Thoracic aorta (tissue), 2 donors: ENCODE data around the gene TACC2. TPM values are rescaled to one million over a fixed set of nuclear protein-coding genes. Genes with fewer than 3 reads are reported as not detected.

ENCODE experiments used
- ATAC-seq: fragments of 150-250 bp; one replicate; pipeline ENCODE4 v1.8.0; 2017; ENCODE audit warnings: low read depth; ENCODE audit not compliant: insufficient number of reproducible peaks, low FRiP score
- DNase-seq: peaks from one replicate; pipeline ENCODE4 v3.0.0-alpha.2; 2020; ENCODE audit warnings: low spot score
- H3K27ac ChIP-seq, 2 donors: fragments of 200-600 bp; sonication (generic); 1 replicate in 1 of 2; 2 replicates in 1 of 2; pipeline ENCODE4 v1.5.1; 2016; ENCODE audit warnings: mild to moderate bottlenecking in 2 of 2, moderate library complexity in 2 of 2
- H3K27me3 ChIP-seq: fragments of 200-600 bp; sonication (generic); replicated peaks from 2 replicates; pipeline ENCODE4 v1.6.0; 2016; ENCODE audit warnings: mild to moderate bottlenecking; ENCODE audit not compliant: insufficient read depth
- H3K36me3 ChIP-seq: fragments of 200-600 bp; sonication (generic); one replicate; pipeline ENCODE4 v1.5.1; 2016
- H3K4me1 ChIP-seq, 2 donors: fragments of 200-600 bp; sonication (generic); 1 replicate in 1 of 2; 2 replicates in 1 of 2; pipeline versions ENCODE4 v1.5.1 to v1.6.0; 2016; ENCODE audit warnings: low read depth in 2 of 2, mild to moderate bottlenecking in 1 of 2; ENCODE audit not compliant: control insufficient read depth in 1 of 2
- H3K4me3 ChIP-seq: fragments of 200-600 bp; sonication (generic); 2 replicates; pipeline ENCODE4 v1.5.1; 2016; ENCODE audit warnings: mild to moderate bottlenecking
- H3K9me3 ChIP-seq: fragments of 200-600 bp; sonication (generic); 2 replicates; pipeline ENCODE4 v1.5.1; 2016
- total RNA-seq, 2 donors: library from RNA; depleted of rRNA; stranded (reverse); fragments of >200 nt; gene quantifications; one replicate each; pipeline versions ENCODE4 v1.1.0 to v1.2.3, GENCODE V29; 2016
- TF ChIP-seq, protein P1 (sequence below): fragments of 200-600 bp; sonication (generic); IDR thresholded peaks from one replicate; pipeline ENCODE4 v1.5.1; 2019; ENCODE audit warnings: antibody characterized with exemption

TACC2 gene
- total RNA-seq, 2 donors from 2014 or later = 52.1 to 71.0 TPM

DNA sequence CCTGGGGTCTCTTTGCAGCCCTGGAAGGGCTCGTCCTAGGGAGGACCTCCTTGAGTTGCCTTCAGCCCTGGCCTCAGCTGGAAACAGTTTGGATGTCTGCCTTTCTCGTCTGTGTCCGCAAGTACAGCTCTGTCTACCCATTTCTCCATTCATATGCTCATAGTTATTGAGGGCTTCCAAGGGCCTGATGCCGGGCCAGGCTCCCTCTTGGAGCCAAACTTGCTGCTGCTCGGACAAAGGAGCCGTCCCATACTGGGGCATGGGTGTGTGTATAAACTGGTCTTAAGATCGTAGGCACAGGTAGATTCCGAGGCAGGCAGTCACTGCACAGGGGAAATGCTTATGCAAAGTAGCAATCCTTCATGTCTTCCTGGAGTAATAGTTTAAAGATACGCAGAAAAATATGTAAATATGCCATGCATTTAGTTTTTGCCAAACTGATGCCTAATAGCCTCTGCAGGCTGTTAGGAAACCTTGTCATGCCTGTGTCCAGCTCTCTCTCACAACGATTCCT lies 165.1 kb downstream of the TACC2 start:
- TF ChIP-seq, protein P1, sequence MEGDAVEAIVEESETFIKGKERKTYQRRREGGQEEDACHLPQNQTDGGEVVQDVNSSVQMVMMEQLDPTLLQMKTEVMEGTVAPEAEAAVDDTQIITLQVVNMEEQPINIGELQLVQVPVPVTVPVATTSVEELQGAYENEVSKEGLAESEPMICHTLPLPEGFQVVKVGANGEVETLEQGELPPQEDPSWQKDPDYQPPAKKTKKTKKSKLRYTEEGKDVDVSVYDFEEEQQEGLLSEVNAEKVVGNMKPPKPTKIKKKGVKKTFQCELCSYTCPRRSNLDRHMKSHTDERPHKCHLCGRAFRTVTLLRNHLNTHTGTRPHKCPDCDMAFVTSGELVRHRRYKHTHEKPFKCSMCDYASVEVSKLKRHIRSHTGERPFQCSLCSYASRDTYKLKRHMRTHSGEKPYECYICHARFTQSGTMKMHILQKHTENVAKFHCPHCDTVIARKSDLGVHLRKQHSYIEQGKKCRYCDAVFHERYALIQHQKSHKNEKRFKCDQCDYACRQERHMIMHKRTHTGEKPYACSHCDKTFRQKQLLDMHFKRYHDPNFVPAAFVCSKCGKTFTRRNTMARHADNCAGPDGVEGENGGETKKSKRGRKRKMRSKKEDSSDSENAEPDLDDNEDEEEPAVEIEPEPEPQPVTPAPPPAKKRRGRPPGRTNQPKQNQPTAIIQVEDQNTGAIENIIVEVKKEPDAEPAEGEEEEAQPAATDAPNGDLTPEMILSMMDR = no peak
- Histone ChIP-seq H3K9me3 (no peaks in the 10 kb centered on the region), H3K36me3 (no peaks in the 10 kb centered on the region), H3K4me3 (no peak overlapping the region), H3K4me1 (peaks cover 13 to 57% of the 10 kb centered on the region in 2 donors), H3K27me3 (no peaks in the 10 kb centered on the region), H3K27ac (peak overlapping the region; percentile 77 to 79)
- DNase-seq (no peak), ATAC-seq (no peak)

DNA sequence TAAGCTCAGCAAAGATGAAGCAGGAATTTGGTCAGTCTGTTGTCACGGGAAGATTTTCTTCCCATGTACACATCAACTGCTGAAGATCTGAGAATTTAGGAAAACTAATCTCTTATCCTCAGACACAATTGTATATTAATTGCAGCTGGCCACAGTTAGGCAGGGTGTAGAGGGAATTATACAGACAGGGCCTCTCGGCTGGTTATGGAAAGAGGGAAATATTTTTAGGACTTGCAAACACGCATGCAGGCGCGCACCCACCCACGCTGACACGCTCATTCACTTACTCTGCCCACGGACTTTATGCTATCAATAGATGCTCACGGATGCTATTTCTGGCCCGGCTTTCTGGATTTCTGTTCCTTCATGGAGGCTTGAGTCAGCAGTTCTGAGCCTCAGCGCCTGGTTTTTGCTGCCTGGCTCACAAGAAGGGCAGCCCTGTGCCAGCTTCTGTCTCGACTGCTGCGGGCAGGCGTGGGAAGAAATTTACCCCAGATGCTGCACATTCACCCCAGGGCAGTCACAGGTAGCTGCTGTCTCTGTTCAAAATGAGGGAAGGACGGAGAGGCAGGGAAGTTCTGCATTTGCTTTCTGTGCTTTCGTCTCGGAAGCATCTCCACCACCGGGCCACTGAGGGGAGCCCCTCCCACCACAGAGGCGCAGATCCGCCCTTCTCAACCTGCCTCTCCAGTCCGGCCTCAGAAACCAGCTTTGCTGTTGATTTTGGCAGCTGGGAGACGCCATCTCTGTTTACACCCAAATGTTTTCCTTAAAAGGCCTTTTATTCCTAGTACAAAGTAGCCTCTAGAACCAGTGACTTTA lies 165.8 kb downstream of the TACC2 start:
- TF ChIP-seq, protein P1 = no peak
- peak; percentile 69 for DNase-seq
- no peaks in the 10 kb centered on the region for H3K36me3 ChIP-seq
- peaks cover 8 to 50% of the 10 kb centered on the region in 2 donors for H3K4me1 ChIP-seq
- no peaks in the 10 kb centered on the region for H3K27me3 ChIP-seq
- peak overlapping the region; percentile 55 for H3K4me3 ChIP-seq
- H3K27ac ChIP-seq = peak overlapping the region; percentile 77 to 79
- no peaks in the 10 kb centered on the region for H3K9me3 ChIP-seq
- no peak for ATAC-seq

DNA sequence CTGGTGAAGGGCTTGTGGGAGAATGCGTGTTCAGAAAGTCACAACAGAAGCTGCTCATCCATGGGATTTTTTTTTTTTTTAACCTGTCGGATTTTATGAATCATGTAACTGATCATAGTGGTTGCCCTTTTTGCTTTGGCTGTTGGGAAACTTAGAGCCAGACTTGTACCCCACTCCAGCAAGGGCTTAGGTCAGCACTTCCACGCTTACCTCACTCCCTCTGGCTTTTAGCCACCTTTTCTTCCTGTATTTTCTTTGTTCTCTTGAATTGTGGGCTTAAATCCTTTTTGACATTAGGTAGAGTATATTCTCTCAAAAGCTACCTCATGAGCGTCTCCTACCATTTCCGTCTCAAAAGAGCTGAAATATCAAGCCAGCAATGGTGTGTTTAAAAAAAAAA lies 168.5 kb downstream of the TACC2 start:
- DNase-seq (no peak), ATAC-seq (no peak)
- Histone ChIP-seq H3K27me3 (no peaks in the 10 kb centered on the region), H3K4me3 (no peak overlapping the region), H3K36me3 (no peaks in the 10 kb centered on the region), H3K27ac (no peak overlapping the region), H3K4me1 (peaks cover 6 to 36% of the 10 kb centered on the region in 2 donors), H3K9me3 (no peaks in the 10 kb centered on the region)
- TF ChIP-seq, protein P1 = no peak

DNA sequence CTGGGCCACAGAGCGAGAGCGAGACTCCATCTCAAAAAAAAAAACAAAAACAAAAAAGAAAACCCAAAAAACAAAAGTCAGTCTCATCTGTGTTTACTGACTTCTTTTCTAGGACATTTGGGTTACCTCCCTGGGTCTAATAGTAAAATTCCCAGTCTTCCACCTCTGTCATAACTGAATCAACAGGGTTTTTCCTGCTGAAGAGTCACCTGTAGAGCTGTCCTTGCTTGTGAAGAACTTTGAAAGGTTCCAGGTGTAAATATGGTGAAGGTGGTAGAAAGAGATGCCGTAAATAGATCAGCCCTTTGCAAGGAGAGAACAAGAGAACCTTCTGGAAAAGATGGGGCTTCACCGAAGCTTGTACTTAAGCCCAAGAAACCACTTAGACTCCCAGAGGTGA lies 169.4 kb downstream of the TACC2 start:
- H3K9me3 ChIP-seq = no peaks in the 10 kb centered on the region
- ATAC-seq (no peak), DNase-seq (no peak)
- peaks cover 9 to 36% of the 10 kb centered on the region in 2 donors for H3K4me1 ChIP-seq
- TF ChIP-seq, protein P1 = no peak
- no peak overlapping the region for H3K4me3 ChIP-seq
- no peaks in the 10 kb centered on the region for H3K27me3 ChIP-seq
- H3K27ac ChIP-seq = no peak overlapping the region
- H3K36me3 ChIP-seq = no peaks in the 10 kb centered on the region

DNA sequence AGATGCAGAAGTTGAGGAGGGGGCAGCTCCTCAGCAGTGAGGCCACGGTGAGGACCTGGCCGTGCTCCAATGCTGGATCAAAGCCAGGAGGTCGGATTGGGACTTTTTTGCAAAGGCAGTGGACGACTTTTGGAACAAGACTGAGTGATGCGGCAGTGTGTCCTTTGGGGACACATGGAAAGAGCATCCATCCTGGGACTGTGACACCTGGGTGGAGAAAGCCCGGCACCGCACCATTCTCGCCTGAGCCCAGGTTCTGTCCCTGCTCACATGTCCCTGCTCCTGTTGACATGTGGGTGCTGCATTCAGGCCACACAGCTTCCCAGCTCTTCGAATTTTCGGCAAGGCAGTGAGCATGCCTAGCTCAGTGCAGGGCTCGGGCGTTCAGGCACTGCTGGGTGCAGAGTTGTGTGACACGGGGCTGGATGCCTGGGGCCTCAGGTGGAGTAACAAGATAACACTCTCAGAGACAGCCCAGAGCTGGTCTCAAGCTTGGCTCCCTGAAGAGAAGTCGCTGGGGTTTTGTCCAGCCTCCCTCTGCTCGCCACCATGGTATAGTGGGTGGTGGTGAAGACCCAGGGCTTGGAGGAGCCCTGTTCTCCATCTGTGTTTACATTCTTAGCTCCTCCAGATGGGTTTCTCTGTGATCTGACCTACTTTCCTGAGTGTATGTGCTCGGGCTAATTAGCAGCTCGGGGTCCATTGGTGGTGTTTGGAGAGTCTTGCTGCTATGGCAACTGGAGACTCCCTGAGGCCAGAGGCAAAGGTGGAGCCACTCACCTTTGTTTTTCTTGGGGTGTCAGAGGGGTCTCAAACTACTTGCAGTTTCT lies 170.4 kb downstream of the TACC2 start:
- DNase-seq (no peak), ATAC-seq (no peak)
- TF ChIP-seq, protein P1 = no peak
- no peaks in the 10 kb centered on the region for H3K27me3 ChIP-seq
- H3K9me3 ChIP-seq = no peaks in the 10 kb centered on the region
- H3K36me3 ChIP-seq = no peaks in the 10 kb centered on the region
- no peak overlapping the region for H3K4me3 ChIP-seq
- peaks cover 9 to 36% of the 10 kb centered on the region in 2 donors for H3K4me1 ChIP-seq
- H3K27ac ChIP-seq = no peak overlapping the region
